B cell (primary cell): Measurements from ENCODE around the gene FCRL3.

Experiments
- CTCF ChIP-seq: fragments of 200-600 bp; IDR thresholded peaks from one replicate; pipeline ENCODE4 v1.8.0; 2022; ENCODE audit warnings: antibody characterized with exemption, mild to moderate bottlenecking
- EZH2 ChIP-seq: IDR thresholded peaks from 2 replicates; pipeline ENCODE4 v1.6.1; 2012; ENCODE audit warnings: borderline replicate concordance, low read depth, mild to moderate bottlenecking, moderate library complexity, low read length; ENCODE audit not compliant: insufficient read depth, poor library complexity, severe bottlenecking

DNA sequence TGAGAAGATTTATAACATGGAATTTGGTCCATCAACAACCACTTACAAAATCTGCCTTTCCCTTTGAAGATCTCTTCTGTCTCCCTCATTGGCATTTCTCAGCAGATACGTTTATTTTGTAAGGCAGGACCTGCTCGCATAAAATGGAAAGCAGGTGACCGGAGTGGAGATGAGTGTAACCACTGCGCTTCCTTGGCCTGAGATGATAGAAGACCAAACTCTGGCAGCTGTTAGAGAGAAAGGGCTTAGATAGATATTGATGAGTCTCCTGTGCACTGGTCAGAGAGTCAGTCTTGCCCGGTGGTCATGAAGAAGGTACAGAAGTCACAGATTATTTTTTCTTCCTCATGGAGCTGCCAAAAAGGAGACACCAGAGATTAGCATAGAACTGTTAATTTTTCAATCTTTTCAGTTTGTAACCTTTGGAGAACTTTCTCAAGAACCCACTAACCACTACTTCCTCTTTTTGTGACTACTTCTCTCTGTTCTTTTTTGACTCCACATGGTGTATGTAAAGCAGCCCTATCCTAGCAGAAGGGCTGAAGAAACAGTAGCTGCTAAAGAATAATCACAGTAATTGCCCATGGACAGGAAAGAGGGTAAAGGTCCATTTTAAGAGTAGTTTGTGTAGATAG lies 47.6 kb downstream of the FCRL3 start:
- no peak for TF ChIP-seq CTCF
- TF ChIP-seq EZH2 = no peak
